Uterus (tissue), 2 donors: ENCODE data around the gene RRBP1.

Experiments used
- CTCF ChIP-seq, 4 experiments: fragments of 200-600 bp in 2 of 4; fragments of 450-650 bp in 2 of 4; sonication (generic) in 2 of 4; IDR thresholded peaks; one replicate each; pipeline ENCODE4 v1.5.1; 2016 to 2019; ENCODE audit warnings: antibody characterized with exemption in 4 of 4, mild to moderate bottlenecking in 2 of 4, moderate library complexity in 1 of 4
- POLR2A ChIP-seq, 2 donors: fragments of 450-650 bp; IDR thresholded peaks; one replicate each; pipeline ENCODE4 v1.6.1; 2016; ENCODE audit warnings: antibody characterized with exemption in 2 of 2, mild to moderate bottlenecking in 1 of 2, moderate library complexity in 1 of 2

GRCh38 chr20:17636523-17637412 lies 45.3 kb downstream of the RRBP1 start:
- TF ChIP-seq CTCF (IDR thresholded peaks at IDR 0.05) (no peak), POLR2A (IDR thresholded peaks at IDR 0.05) (no peak)
